Measurements from ENCODE around the gene CANX.

The CANX gene

GRCh38 chr5:179755022-179755421, 56.3 kb downstream of the CANX start:
- TF ChIP-seq REST (IDR thresholded peaks at IDR 0.05; ENCODE audit: insufficient read depth in 1 of 2, low read depth in 2 of 2, low read length in 2 of 2) (no peak), FOXP2 (optimal IDR thresholded peaks at IDR 0.05; ENCODE audit: borderline replicate concordance, extremely low read depth, extremely low read length, insufficient read depth) (no peak), POLR2AphosphoS5 (IDR thresholded peaks at IDR 0.05; ENCODE audit: low read depth, low read length) (no peak), TAF1 (IDR thresholded peaks at IDR 0.05; ENCODE audit: borderline replicate concordance, insufficient read depth, low read length) (no peak), SIN3A (IDR thresholded peaks at IDR 0.05; ENCODE audit: borderline replicate concordance, insufficient read depth, low read length) (no peak)

DNA sequence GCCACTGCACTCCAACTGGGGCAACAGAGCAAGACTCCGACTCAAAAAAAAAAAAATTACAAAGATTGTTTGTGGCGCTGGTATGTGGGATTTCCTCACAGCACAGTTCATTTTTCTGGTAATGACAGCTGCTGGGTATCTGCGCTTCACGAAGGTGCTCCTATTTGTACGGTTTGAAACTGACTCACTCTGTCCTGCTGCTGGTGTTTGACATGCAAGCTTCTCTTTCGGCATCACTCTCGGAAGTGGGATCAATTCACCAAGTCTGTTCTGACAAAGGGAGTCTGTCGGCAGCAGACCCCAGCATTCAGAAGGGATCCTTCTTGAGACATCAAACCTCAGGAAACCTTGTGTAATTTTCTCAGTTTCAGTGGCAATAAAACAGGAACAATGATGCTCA, 60.2 kb downstream of the CANX start:
- no peak for TF ChIP-seq FOXP2 (optimal IDR thresholded peaks at IDR 0.05; ENCODE audit: borderline replicate concordance, extremely low read depth, extremely low read length, insufficient read depth)
- TF ChIP-seq REST (IDR thresholded peaks at IDR 0.05; ENCODE audit: insufficient read depth in 1 of 2, low read depth in 2 of 2, low read length in 2 of 2): no peak
- TF ChIP-seq SIN3A (IDR thresholded peaks at IDR 0.05; ENCODE audit: borderline replicate concordance, insufficient read depth, low read length): no peak
- no peak for TF ChIP-seq TAF1 (IDR thresholded peaks at IDR 0.05; ENCODE audit: borderline replicate concordance, insufficient read depth, low read length)
- no peak for TF ChIP-seq POLR2AphosphoS5 (IDR thresholded peaks at IDR 0.05; ENCODE audit: low read depth, low read length)

GRCh38 chr5:179759581-179760551, 61.1 kb downstream of the CANX start:
- TF ChIP-seq POLR2AphosphoS5 (IDR thresholded peaks at IDR 0.05; ENCODE audit: low read depth, low read length) (no peak), SIN3A (IDR thresholded peaks at IDR 0.05; ENCODE audit: borderline replicate concordance, insufficient read depth, low read length) (no peak), REST (IDR thresholded peaks at IDR 0.05; ENCODE audit: insufficient read depth in 1 of 2, low read depth in 2 of 2, low read length in 2 of 2) (no peak), FOXP2 (optimal IDR thresholded peaks at IDR 0.05; ENCODE audit: borderline replicate concordance, extremely low read depth, extremely low read length, insufficient read depth) (no peak), TAF1 (IDR thresholded peaks at IDR 0.05; ENCODE audit: borderline replicate concordance, insufficient read depth, low read length) (no peak)

DNA sequence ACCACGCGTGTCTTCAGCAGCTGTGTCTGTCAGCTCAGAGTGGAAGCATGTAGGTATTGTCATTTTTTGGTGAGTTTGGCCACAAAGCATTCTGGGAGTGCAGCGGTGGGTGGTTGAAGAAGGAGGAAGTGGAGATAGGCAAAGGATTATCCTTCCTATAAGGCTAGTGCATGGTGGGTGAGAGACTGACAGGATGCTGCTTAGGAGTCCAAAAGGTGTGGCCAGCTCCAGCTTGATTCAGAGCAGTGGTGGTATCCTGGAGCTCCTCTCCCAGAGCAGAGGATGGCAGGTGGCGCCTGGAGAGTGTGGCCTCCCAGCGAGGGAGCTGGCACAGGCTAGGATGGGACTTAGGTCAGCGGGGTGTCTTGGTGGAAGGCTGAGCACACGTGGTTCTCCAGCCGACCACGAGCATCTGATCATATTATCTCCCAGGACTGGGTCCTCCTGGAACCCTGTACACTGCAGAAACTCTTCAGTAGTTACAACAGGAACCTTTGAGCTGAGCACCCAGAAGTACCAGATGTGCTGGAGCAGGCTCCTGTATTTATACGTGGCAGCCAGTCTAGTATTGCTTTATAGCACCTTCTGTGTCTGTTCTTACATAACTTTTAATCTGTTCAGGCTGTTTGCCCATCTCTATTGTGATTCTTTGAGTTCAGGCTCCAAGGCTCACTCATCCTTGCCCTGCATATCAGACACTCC, 63.5 kb downstream of the CANX start:
- TF ChIP-seq POLR2AphosphoS5 (IDR thresholded peaks at IDR 0.05; ENCODE audit: low read depth, low read length) (no peak), SIN3A (IDR thresholded peaks at IDR 0.05; ENCODE audit: borderline replicate concordance, insufficient read depth, low read length) (no peak), FOXP2 (optimal IDR thresholded peaks at IDR 0.05; ENCODE audit: borderline replicate concordance, extremely low read depth, extremely low read length, insufficient read depth) (no peak), REST (IDR thresholded peaks at IDR 0.05; ENCODE audit: insufficient read depth in 1 of 2, low read depth in 2 of 2, low read length in 2 of 2) (no peak)
